ENCODE data around the gene ZNF451.

GRCh38 chr6:57116776-57117175 lies 26.8 kb downstream of the ZNF451 start:
- TF ChIP-seq CTCF (conservative IDR thresholded peaks at IDR 0.05; ENCODE audit: low read depth, low read length) (no peak), EZH2 (IDR thresholded peaks at IDR 0.05; ENCODE audit: borderline replicate concordance, low read depth, low read length, poor library complexity, severe bottlenecking) (no peak)

All from A673 (cell line).